Upper lobe of left lung (tissue), 6 donors: ENCODE measurements around the gene IGSF21. TPM values are rescaled to one million over a fixed set of nuclear protein-coding genes. Genes with fewer than 3 reads are reported as not detected.

Experiments used
- ATAC-seq, 2 donors: fragments of 200-7000 bp; cut with Tn5 transposase; one replicate each; pipeline ENCODE4 v1.9.1; 2022; ENCODE audit warnings: mild to moderate bottlenecking in 2 of 2, moderate library complexity in 2 of 2; ENCODE audit not compliant: low FRiP score in 2 of 2
- DNase-seq, 2 donors: peaks; one replicate each; pipeline ENCODE4 v3.0.0-alpha.2; 2019 to 2020
- H3K27ac ChIP-seq, 4 donors: fragments of 200-600 bp; sonication (generic); one replicate each; pipeline ENCODE4 v1.5.1; 2016 to 2019
- H3K27me3 ChIP-seq, 4 donors: fragments of 200-600 bp; sonication (generic); one replicate each; pipeline ENCODE4 v1.5.1; 2017 to 2019
- H3K36me3 ChIP-seq, 4 donors: fragments of 200-600 bp; sonication (generic); one replicate each; pipeline ENCODE4 v1.5.1; 2016 to 2019
- H3K4me1 ChIP-seq, 4 donors: fragments of 200-600 bp; sonication (generic); one replicate each; pipeline ENCODE4 v1.5.1; 2018 to 2019
- H3K4me3 ChIP-seq, 4 donors: fragments of 200-600 bp; sonication (generic); one replicate each; pipeline ENCODE4 v1.5.1; 2017 to 2019; ENCODE audit warnings: mild to moderate bottlenecking in 2 of 4, moderate library complexity in 1 of 4
- H3K9me3 ChIP-seq, 4 donors: fragments of 200-600 bp; sonication (generic); one replicate each; pipeline ENCODE4 v1.5.1; 2018 to 2019
- CTCF ChIP-seq, 6 experiments: fragments of 450-650 bp in 4 of 6; fragments of 200-600 bp in 2 of 6; sonication (generic) in 2 of 6; IDR thresholded peaks; one replicate each; pipeline ENCODE4 v1.5.1; 2016 to 2019; ENCODE audit warnings: antibody characterized with exemption in 6 of 6
- EP300 ChIP-seq, 4 donors: sonication (generic); formaldehyde crosslinking; IDR thresholded peaks; one replicate each; pipeline ENCODE4 v1.5.1; 2017; ENCODE audit warnings: antibody characterized with exemption in 4 of 4, control low read depth in 2 of 4
- POLR2A ChIP-seq, 4 donors: fragments of 450-650 bp; IDR thresholded peaks; one replicate each; pipeline ENCODE4 v1.5.1; 2016 to 2017; ENCODE audit warnings: antibody characterized with exemption in 4 of 4, mild to moderate bottlenecking in 2 of 4
- POLR2AphosphoS5 ChIP-seq, 2 donors: sonication (generic); formaldehyde crosslinking; IDR thresholded peaks; one replicate each; pipeline ENCODE4 v1.5.1; 2017; ENCODE audit warnings: antibody characterized with exemption in 2 of 2
- WGBS, 2 donors: methylation state at CpG; one replicate each; pipeline ENCODE4 v1.1.5; 2017 to 2018; 5-methylcytosine and 5-hydroxymethylcytosine counted together
- total RNA-seq, 6 donors: library from RNA; depleted of rRNA in 4 of 6; stranded (reverse); fragments of >200 nt in 4 of 6; gene quantifications; one replicate each; pipeline versions ENCODE4 v1.1.0 to v1.2.1, GENCODE V29; 2016 to 2021
- donor health status: DM: no; HTN: no; CAD: no; lungs with moderate emphysema.
- donor health status: DM: no; HTN: yes; CAD: no; lungs with severe emphysema.

Gene IGSF21
- total RNA-seq, 6 donors from 2014 or later = 1.1 to 2.9 (median 2.0) TPM; not detected in 1

- WGBS, 2 donors = 57 to 60% methylated on average over 14 of the region's 14 CpGs
- H3K4me1 ChIP-seq = no peaks in the 10 kb centered on the region
- no peaks in the 10 kb centered on the region for H3K27me3 ChIP-seq
- no peak overlapping the region for H3K4me3 ChIP-seq
- no peak for DNase-seq
- H3K27ac ChIP-seq = no peak overlapping the region
- ATAC-seq = no peak
- H3K9me3 ChIP-seq = no peaks in the 10 kb centered on the region
- no peak for TF ChIP-seq POLR2AphosphoS5 (IDR thresholded peaks at IDR 0.05)
- no peak for TF ChIP-seq CTCF (IDR thresholded peaks at IDR 0.05)
- no peak for TF ChIP-seq EP300 (IDR thresholded peaks at IDR 0.05)
- no peak for TF ChIP-seq POLR2A (IDR thresholded peaks at IDR 0.05)
- H3K36me3 ChIP-seq = no peaks in the 10 kb centered on the region
Measured at GRCh38 chr1:18139198-18139981, 31.8 kb downstream of the IGSF21 start.

- Histone ChIP-seq H3K4me1 (no peaks in the 10 kb centered on the region), H3K4me3 (no peak overlapping the region), H3K36me3 (no peaks in the 10 kb centered on the region), H3K27me3 (no peaks in the 10 kb centered on the region), H3K27ac (no peak overlapping the region), H3K9me3 (no peaks in the 10 kb centered on the region)
- no peak for ATAC-seq
- DNase-seq = no peak
- 63 to 80% methylated on average over 3 to 8 of the region's 8 CpGs for WGBS, 2 donors
- TF ChIP-seq POLR2AphosphoS5 (IDR thresholded peaks at IDR 0.05) (no peak), CTCF (IDR thresholded peaks at IDR 0.05) (no peak), EP300 (IDR thresholded peaks at IDR 0.05) (no peak), POLR2A (IDR thresholded peaks at IDR 0.05) (no peak)
Measured at GRCh38 chr1:18140411-18140810, 32.8 kb downstream of the IGSF21 start.

- no peak for TF ChIP-seq POLR2AphosphoS5 (IDR thresholded peaks at IDR 0.05)
- TF ChIP-seq CTCF (IDR thresholded peaks at IDR 0.05) = no peak
- no peak for TF ChIP-seq POLR2A (IDR thresholded peaks at IDR 0.05)
- TF ChIP-seq EP300 (IDR thresholded peaks at IDR 0.05) = no peak
- H3K4me1 ChIP-seq = no peaks in the 10 kb centered on the region
- H3K27me3 ChIP-seq = no peaks in the 10 kb centered on the region
- DNase-seq (no peak), ATAC-seq (no peak)
- H3K36me3 ChIP-seq = no peaks in the 10 kb centered on the region
- H3K27ac ChIP-seq = no peak overlapping the region
- H3K9me3 ChIP-seq = no peaks in the 10 kb centered on the region
- H3K4me3 ChIP-seq = no peak overlapping the region
- WGBS, 2 donors = 89 to 91% methylated on average over 2 to 6 of the region's 6 CpGs
Measured at GRCh38 chr1:18141661-18142060, 34.1 kb downstream of the IGSF21 start.

- no peaks in the 10 kb centered on the region for H3K4me1 ChIP-seq
- H3K27ac ChIP-seq = no peak overlapping the region
- WGBS, 2 donors = 40 to 77% methylated on average over 1 to 6 of the region's 6 CpGs
- DNase-seq = no peak
- H3K27me3 ChIP-seq = no peaks in the 10 kb centered on the region
- no peak for ATAC-seq
- no peak overlapping the region for H3K4me3 ChIP-seq
- H3K36me3 ChIP-seq = no peaks in the 10 kb centered on the region
- TF ChIP-seq POLR2AphosphoS5 (IDR thresholded peaks at IDR 0.05) = no peak
- no peak for TF ChIP-seq CTCF (IDR thresholded peaks at IDR 0.05)
- TF ChIP-seq POLR2A (IDR thresholded peaks at IDR 0.05) = no peak
- TF ChIP-seq EP300 (IDR thresholded peaks at IDR 0.05) = no peak
- no peaks in the 10 kb centered on the region for H3K9me3 ChIP-seq
Measured at GRCh38 chr1:18142471-18142870, 34.9 kb downstream of the IGSF21 start.

GRCh38 chr1:18142969-18143368 lies 35.4 kb downstream of the IGSF21 start:
- 82 to 100% methylated on average over 1 to 8 of the region's 8 CpGs for WGBS, 2 donors
- ATAC-seq (no peak), DNase-seq (no peak)
- Histone ChIP-seq H3K36me3 (no peaks in the 10 kb centered on the region), H3K9me3 (no peaks in the 10 kb centered on the region), H3K4me3 (no peak overlapping the region), H3K4me1 (no peaks in the 10 kb centered on the region), H3K27me3 (no peaks in the 10 kb centered on the region), H3K27ac (no peak overlapping the region)
- TF ChIP-seq CTCF (IDR thresholded peaks at IDR 0.05) (no peak), POLR2AphosphoS5 (IDR thresholded peaks at IDR 0.05) (no peak), POLR2A (IDR thresholded peaks at IDR 0.05) (no peak), EP300 (IDR thresholded peaks at IDR 0.05) (no peak)
